Measurements from ENCODE around the gene PI4KA.
"Not testable (repeated sequence)": the region's sequence is repeated elsewhere in the genome, so short reads cannot be mapped to it uniquely, and the experiment has no call there.

PI4KA gene

DNA sequence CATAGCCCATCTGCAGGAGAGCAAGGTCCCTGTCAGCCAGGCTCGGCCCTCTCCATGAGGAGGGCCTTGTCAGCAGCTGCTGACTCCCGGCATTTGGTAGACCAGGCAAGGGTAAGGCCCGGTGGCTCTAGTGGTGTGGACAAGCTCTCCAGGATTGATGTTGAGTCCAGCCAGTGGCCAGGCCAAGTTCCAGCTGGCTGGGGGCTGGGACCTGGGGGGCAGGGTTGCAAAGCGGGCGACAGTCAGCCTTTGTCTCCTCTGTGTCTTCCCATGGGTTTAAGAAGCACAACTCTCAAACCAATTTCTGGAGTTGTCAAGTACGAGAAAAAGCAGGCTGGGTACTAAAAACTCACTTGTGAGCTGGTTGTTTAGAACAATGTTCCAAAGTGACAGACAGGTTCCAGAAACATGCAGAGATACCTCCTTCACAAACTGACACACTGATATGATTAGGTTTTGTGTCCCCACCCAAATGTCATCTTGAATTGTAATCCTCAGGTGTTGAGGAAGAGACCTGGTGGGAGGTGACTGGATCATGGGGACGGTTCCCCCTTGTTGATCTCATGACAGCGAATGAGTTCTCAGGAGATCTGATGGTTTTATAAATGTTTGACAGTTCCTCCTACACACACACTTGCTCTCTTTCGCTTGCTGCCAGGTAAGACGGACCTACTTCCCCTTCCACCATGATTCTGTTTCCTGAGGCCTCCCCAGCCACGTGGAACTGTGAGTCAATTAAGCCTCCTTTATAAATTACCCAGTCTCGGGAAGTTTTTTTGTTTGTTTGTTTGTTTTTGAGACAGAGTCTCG lies 137.0 kb downstream of the PI4KA start:
- no peak for DNase-seq (ENCODE audit: low spot score)

DNA sequence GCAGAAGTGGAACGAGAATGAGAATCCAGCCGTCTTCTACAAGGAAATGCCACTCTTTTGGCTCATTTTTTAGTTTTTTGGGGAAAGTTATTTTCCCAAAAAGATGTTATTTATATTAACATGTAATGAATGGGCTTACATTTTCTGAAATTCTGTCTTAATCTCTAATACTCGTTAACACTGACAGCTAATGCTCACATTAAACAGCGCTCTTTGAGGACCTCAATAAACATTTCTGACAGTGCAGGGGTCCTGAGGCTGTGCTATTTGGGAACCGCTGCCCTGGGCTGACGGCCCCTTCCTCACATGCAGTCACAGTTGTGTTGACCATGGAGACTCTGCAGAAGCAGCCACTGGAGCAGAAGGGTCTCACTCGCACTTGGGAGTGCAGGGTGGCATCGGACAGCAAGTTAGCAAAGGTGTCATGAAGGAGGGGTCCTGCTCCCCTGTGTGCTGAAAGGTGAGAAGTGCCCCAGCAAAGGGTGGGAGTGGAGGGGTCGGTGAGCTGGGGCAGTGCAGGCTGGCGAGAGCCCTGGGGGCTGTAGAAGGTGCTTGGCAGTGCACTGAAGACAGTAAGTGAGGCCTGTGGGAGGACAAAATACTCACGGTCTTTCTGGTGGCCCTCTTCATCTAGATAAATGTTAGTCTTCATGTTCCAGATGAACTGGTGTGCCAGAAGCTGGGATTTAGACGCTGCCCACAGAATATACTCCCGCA lies 137.8 kb downstream of the PI4KA start:
- no peak for DNase-seq (ENCODE audit: low spot score)

DNA sequence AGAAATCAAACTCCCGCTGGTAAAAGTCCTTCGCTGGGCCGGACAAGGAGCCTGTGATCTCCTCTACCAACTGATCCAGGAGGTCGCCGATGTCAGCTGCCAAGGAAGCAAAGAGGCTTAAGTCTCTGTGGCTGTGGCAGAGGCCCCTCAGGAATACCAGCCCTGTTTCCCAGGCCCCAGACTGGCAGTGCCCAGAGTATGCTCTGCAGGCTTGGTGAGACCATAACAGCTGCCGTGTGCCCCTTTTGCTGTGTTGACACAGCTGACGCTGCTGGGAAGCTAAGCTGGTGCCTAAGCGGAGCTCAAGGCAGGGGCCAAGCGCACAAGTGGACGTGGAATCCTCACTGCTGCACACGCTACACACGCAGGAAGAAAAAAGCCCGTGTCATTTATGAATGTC lies 139.9 kb downstream of the PI4KA start:
- not testable (repeated sequence) for DNase-seq (ENCODE audit: low spot score)

DNA sequence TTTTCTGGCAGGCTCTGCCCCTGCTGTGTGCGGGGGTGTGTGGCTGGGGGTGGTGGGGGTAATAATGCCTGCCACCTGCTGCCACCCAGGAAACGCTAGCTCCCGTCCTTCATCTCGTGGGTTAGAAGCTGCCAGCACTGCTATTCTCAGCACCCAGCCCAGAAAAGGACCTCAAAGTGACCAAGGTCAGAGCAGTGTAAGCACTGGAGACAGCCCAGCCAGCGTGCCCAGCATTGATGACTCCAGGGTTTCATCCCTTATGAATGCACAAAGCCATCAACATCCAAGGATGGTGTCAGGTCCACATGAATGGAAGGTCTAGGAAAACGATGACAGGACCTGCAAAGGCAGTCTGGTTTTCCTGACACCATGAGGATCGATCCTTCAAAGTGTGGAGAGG lies 140.6 kb downstream of the PI4KA start:
- not testable (repeated sequence) for DNase-seq (ENCODE audit: low spot score)

DNA sequence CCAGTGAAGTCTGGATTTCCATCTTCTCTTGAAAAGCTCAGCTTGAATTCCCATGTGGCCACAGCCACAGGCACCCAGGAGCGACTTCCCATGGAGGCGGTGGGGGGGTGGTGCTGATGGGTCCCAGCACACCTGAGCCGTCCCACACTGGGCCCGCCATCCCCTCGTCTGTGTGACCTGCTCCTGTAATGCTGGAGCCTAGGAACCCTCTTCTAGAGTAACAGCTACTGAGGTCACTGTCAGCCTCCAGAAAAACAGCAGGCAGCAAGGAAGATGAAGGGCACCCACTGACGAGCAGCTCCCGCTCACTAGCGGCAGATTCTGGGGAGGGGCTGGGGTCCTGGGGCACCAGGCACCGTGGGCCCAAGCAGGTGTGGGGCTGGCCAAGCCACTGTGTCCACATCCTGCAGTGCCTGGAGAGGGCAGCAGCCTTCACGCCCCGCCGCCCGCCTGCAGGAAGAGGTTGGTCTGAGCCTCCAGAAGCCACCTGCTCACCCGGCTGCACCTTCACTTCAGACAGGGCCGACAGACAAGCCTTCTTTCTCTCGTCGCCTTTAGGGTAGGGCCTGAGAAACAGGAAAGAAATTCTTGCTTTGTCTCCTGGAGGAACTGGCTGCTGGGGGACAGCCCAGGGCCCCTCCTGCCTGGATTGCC lies 141.3 kb downstream of the PI4KA start:
- DNase-seq (ENCODE audit: low spot score): not testable (repeated sequence)

DNA sequence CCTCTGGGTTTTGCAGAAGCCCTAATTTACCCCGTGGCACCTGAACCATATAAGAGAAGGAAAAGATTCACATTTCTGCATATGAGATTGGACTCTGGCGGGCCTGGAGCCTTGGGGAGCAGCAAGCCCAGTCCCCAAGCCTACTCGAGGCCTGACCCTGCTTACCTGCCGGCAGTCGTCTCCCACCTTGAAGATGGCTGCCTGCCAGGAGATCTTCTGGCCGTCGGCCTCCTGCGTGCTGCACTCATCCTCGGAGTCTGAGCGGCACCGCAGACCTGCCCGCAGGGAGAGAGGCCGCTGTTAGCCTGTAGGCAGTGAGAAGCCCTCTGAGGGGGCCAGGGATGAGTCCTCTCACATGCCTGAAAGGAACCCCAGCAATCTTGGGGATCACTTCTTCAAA lies 145.5 kb downstream of the PI4KA start:
- not testable (repeated sequence) for DNase-seq (ENCODE audit: low spot score)

DNA sequence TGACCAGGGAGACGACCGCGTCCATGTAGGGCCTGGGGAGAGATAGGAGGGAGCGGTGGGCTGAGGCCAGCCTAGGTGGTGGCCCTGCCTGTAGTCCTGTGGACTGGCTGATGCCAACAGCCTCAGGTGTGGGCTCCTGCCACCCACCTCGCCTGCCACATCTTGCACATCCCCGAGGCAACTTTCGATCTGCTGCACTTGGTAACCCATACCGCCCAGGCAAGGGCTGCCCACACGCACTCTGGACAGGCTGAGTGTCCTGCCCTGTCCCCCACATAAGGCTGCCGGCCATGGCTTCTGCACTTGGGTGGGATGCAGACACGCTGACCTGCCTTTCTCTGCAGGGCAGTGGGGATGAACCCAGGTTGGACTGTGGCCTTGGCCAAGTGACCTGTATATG lies 148.6 kb downstream of the PI4KA start:
- not testable (repeated sequence) for DNase-seq (ENCODE audit: low spot score)

DNA sequence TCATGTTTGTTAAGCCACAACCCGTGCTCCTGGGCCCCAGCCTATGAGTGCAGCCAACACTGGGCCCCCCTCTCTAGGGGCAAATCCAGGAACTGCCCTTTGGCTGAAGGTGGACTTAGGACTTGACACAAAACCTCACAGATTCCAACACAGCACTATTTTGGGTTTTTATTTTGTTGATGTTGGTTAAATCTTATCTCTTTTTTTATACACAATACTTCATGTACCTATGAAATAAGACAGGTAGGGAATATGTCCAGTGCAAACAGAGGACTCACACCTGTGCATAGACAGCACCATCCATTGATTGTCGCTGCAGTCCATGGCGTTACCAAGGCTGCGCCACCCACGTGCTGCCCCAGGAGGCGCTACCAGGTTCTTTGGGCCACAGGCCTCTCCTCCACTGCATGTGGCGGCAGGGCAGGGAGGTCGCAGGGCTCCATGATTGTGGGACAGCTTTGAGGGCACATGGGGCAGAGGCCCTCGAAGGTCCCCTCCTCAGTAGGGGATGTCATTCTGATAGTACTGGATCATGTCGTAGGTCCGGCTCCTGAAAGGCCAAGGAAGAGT lies 151.0 kb downstream of the PI4KA start:
- DNase-seq (ENCODE audit: low spot score): not testable (repeated sequence)

DNA sequence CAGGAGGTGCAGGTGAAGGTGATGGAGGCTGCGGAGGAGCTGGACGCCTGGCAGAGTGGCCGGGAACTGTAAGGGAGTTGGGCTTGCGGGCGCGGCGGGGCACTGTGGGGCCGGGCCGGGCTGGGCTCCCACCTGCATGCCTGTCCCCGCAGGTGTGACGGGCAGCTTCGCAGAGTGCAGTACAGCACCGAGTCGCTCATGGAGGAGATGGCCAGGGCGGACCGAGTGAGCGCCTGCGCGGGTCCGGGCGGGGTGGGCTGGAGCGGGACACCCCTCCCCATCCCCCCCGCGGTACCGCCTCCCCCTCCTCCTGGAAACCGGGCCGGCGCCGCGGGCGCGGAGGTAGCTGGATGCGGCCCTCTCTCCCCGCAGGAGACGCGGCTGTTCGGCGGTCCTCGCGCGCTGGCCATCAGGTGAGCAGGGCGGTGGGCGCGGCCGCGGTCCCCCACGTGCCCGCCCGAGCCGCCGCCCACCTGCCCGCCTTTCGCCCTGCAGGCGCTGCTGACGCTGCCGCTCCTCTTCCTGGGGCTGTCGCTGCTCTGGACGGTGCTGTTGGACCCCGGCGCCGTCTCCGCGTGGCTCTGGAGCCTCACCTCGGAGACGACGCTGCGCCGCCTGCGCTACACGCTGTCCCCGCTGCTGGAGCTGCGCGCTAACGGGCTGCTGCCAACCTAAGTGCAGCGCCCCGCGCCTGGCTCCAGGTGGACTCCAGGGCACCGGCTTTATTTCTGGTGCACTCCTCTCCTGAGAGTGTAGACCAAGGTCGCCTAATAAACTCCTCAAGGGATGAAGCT lies 154.6 kb downstream of the PI4KA start:
- DNase-seq (ENCODE audit: low spot score): not testable (repeated sequence)

DNA sequence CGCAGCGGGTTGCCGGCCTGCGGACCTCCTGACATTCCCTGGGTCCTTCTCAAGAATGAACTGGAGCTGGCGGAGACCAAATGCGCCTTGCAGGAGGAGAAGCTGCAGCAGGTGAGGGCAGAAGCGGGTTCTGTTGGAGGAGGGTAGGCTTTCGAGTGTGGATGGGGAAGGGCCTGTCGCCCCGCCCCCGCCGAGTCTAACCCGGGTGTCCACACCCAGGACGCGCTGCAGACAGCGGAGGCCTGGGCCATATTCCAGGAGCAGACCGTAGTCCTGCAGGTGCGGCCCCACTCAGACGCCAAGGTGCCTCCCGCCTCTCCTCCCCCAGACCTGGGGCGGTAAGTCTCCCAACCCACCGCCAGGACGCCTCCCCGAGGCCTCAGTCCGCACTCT lies 155.2 kb downstream of the PI4KA start:
- not testable (repeated sequence) for DNase-seq (ENCODE audit: low spot score)

DNA sequence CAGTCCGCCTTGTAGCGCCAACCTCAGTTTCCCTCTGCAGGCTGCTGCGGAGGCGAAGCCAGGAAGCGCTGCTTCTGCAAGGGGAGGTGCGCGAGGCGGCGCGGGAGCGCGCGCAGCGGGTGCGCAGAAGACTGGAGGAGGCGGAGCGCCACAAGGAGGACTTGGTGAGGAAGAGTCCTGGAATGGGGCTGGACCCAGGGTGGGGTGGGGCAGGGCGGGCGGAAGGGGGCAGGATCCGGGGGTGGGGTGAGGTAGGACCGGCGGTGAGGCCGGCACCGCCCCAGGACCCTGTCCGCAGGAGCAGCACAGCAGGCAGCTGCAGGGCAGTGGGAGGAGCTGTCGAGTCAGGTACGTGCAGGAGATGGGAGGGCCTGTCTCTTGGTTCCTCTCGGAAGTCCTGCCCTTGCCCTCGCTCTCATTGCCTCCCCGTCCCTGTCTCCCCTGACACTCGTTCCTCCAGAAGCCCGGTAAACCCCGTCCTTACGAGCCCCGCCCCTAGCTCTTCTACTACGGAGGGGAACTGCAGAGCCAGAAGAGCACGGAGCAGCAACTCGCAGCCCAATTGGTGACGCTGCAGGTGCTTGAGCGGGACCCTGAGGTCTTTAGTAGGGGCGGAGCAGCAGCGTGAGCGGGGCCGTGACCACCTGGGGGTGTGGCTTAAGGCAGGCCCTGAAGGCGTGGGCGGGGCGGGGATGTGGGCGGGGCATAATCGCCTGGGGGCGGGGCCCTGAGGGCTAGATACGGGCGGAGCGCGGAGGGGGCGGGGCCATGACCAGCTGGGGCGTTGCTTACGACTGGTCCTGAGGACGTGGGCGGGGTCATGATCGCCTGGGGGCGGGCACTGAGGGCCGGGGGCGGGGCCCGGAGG lies 155.8 kb downstream of the PI4KA start:
- peak; percentile 95 for DNase-seq (ENCODE audit: low spot score)

DNA sequence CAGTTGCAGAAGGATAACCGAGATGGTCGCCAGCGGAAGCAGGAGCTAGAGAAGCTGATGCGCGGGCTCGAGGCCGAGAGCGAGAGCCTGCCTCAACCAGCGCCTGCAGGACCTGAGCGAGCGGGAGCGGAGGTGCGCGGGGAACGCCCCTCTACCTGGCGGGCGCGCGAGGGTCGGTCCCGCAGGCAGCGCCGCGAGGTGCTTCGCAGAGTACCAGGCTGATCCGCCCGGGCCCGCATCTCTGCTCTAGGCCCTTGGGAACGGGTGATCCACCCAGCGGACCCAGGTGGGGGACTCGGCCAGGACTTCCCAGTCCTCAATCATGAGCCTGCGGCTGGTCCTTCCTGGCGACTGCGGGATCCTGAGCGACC lies 156.5 kb downstream of the PI4KA start:
- DNase-seq (ENCODE audit: low spot score): not testable (repeated sequence)

DNA sequence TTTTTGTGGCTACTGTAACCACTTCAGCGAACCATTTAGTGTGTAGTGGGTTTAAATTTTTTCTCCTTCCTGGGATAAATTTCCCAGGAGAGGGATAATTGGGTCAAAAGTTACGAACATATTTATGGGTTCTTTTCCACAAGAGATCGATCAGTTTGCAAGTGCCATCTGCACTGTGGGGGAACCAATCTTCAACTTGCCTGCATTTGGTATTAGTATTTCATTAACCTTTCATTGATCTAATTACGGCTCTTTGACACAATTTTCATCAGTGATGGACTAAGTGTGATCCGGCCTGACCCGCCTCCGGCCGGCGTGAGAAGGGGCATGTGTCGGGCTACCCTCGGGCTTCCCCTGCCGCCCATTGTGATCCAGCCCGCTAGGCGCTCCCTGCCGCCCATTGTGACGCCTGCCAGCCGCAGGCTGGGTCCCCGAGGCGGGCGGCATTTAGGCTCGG lies 156.9 kb downstream of the PI4KA start:
- not testable (repeated sequence) for DNase-seq (ENCODE audit: low spot score)

DNA sequence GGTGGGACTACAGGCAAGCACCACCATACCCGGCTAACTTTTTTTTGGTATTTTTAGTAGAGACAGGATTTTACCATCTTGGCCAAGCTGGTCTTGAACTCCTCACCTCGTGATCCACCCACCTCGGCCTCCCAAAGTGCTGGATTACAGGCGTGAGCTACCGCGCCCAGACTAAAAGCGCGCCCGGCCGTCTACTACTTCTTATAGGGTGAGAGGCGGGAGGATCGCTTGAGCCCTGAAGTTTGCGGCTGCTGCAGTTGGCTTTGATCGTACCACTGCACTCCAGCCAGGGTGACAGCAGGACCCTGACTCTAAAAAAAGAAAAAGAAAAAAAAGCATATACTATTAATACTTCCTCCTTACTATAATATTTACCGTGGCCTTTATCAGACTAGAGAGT lies 158.3 kb downstream of the PI4KA start:
- not testable (repeated sequence) for DNase-seq (ENCODE audit: low spot score)

DNA sequence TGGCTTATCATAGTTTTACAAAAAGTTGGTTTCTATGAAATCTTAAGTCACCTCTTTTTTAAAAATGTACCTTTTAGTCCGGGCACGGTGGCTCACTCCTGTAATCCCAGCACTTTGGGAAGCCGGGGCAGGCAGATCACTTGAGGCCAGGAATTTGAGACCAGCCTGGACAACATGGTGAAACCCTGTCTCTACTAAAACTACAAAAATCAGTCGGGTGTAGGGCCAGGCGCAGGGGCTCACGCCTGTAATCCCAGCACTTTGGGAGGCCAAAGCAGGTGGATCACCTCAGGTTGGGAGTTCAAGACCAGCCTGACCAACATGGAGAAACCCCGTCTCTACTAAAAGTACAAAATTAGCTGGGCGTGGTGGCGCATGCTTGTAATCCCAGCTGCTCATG lies 158.8 kb downstream of the PI4KA start:
- DNase-seq (ENCODE audit: low spot score): not testable (repeated sequence)

DNA sequence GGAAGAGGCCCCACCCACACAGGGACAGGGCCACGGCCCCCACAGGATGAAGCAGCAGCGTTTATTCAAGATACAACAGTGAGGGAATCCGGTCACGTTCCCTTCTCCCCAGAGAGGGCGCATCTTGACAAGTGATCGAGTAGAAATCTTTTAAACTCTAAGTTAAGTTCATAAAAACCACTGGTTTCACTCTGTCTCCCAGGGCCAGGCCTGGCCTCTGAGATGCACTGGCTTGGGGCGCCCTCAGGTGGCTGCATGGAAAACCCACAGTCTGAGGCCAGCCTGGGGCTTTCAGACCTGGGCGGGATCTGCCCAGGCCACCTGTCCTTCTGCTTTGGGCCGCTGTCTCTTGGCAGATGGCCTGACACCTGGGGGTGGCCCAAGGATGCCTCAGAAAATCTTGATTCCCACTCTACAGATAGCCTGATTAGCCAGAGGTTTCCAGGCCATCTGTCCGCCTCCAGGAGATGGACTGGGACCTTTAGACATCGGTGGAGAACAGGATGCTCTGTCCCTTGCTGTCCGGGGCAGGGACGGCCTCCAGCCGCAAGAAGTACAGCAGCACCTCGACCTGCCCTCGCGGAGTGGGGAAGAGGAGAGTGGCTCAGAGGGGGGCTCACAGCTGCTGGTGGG lies 161.0 kb downstream of the PI4KA start:
- DNase-seq (ENCODE audit: low spot score): peak; percentile 49

DNA sequence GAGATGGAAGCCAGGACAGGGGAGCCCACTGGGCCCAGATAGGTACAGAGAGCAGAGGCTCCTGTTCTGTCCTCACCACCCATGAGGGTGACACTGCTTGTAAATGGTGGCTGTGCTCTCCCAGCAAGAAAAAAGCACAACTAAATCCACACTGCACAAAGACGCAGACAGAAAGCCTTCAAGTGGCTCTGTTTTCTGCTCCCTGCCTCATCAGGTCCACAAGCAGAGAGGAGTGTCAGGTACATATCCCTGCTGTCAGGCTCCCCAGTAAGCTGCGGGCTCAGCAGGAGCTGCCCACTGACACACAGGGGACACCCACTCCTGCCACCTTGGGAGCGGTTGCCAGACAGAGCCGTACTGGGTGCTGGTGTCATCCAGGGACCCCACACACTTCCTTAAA lies 162.6 kb downstream of the PI4KA start:
- not testable (repeated sequence) for DNase-seq (ENCODE audit: low spot score)

DNA sequence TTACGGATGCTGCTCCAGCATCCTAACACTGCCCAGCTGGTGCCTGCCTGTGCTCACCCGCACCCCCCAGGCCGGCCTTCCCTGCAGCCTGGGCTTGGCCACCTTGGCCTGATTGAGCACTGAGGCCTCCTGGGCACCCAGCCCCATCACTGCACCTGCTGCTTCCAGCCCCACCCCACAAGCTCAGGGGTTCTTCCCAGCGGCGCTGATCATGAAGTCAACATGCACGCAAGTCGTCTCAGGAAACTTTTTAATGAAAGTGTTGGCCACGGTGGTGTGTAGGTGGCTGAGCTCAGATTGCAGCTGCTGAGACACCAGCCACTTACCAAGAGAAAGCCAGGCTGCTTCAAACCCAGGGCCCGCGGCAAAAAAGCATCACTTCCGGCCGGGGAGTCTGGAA lies 163.4 kb downstream of the PI4KA start:
- not testable (repeated sequence) for DNase-seq (ENCODE audit: low spot score)

DNA sequence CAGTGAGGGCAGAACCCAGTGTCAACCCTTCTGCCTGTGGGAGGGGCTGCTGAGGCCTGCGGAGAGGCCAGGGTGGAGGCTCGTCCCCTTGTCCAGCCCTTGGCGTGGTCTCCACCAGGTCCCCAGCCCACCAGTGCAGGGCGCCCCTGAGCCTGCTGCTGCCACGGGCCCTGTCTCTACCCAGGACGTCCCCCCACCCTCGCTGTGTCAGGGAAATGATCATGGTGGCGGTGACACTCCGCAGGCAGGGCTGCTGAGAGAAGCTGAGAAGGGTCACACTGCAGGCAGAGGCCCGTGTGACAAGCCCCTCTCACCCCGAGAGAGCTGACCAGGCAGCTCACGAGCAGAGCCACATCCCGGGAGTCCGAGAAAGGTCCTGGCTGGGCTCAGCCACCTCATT lies 164.4 kb downstream of the PI4KA start:
- DNase-seq (ENCODE audit: low spot score): not testable (repeated sequence)

DNA sequence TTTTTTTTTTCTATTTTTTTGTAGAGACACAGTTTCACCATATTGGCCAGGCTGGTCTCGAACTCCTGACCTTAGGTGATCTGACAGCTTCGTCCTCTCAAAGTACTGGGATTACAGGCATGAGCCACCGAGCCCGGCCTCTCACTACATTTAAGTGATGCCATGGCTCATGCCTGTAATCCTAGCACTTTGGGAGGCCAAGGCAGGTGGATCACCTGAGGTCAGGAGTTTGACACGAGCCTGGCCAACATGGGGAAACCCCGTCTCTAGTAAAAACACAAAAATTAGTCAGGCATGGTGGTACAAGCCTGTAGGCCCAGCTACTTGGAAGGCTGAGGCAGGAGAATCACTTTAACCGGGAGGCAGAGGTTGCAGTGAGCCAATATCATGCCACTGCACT lies 165.7 kb downstream of the PI4KA start:
- DNase-seq (ENCODE audit: low spot score): not testable (repeated sequence)
